ENCODE results near the gene CTTNBP2. TPM values are rescaled to one million over a fixed set of nuclear protein-coding genes. Genes with fewer than 3 reads are reported as not detected.

The CTTNBP2 gene
- total RNA-seq, 2 donors from 2014 or later = 9.2 to 12.0 TPM

GRCh38 chr7:117692338-117692737 lies 180.9 kb downstream of the CTTNBP2 start:
- TF ChIP-seq, protein P1, sequence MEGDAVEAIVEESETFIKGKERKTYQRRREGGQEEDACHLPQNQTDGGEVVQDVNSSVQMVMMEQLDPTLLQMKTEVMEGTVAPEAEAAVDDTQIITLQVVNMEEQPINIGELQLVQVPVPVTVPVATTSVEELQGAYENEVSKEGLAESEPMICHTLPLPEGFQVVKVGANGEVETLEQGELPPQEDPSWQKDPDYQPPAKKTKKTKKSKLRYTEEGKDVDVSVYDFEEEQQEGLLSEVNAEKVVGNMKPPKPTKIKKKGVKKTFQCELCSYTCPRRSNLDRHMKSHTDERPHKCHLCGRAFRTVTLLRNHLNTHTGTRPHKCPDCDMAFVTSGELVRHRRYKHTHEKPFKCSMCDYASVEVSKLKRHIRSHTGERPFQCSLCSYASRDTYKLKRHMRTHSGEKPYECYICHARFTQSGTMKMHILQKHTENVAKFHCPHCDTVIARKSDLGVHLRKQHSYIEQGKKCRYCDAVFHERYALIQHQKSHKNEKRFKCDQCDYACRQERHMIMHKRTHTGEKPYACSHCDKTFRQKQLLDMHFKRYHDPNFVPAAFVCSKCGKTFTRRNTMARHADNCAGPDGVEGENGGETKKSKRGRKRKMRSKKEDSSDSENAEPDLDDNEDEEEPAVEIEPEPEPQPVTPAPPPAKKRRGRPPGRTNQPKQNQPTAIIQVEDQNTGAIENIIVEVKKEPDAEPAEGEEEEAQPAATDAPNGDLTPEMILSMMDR (IDR thresholded peaks at IDR 0.05) = no peak
- Histone ChIP-seq H3K9me3 (no peaks in the 10 kb centered on the region), H3K27me3 (replicated peaks; ENCODE audit: insufficient read depth) (no peaks in the 10 kb centered on the region), H3K4me1 (ENCODE audit: control insufficient read depth in 1 of 2, low read depth in 2 of 2) (no peaks in the 10 kb centered on the region), H3K4me3 (no peak overlapping the region), H3K36me3 (no peaks in the 10 kb centered on the region), H3K27ac (no peak overlapping the region)
- no peak for ATAC-seq (ENCODE audit: insufficient number of reproducible peaks, low FRiP score, low read depth)
- no peak for DNase-seq (ENCODE audit: low spot score)

- Histone ChIP-seq H3K27me3 (replicated peaks; ENCODE audit: insufficient read depth) (no peaks in the 10 kb centered on the region), H3K36me3 (no peaks in the 10 kb centered on the region), H3K27ac (no peak overlapping the region), H3K9me3 (no peaks in the 10 kb centered on the region), H3K4me3 (no peak overlapping the region), H3K4me1 (ENCODE audit: control insufficient read depth in 1 of 2, low read depth in 2 of 2) (no peaks in the 10 kb centered on the region)
- ATAC-seq (ENCODE audit: insufficient number of reproducible peaks, low FRiP score, low read depth) (no peak), DNase-seq (ENCODE audit: low spot score) (no peak)
- TF ChIP-seq, protein P1 (IDR thresholded peaks at IDR 0.05) = no peak
These were observed 183.1 kb downstream of the CTTNBP2 start for GRCh38 chr7:117690147-117690546.

- ATAC-seq (ENCODE audit: insufficient number of reproducible peaks, low FRiP score, low read depth) = no peak
- TF ChIP-seq, protein P1 (IDR thresholded peaks at IDR 0.05) = no peak
- no peaks in the 10 kb centered on the region for H3K4me1 ChIP-seq (ENCODE audit: control insufficient read depth in 1 of 2, low read depth in 2 of 2)
These were observed 183.8 kb downstream of the CTTNBP2 start for GRCh38 chr7:117689406-117689805.

GRCh38 chr7:117688126-117688525 lies 185.1 kb downstream of the CTTNBP2 start:
- DNase-seq (ENCODE audit: low spot score) (no peak), ATAC-seq (ENCODE audit: insufficient number of reproducible peaks, low FRiP score, low read depth) (no peak)
- H3K36me3 ChIP-seq = no peaks in the 10 kb centered on the region
- no peaks in the 10 kb centered on the region for H3K9me3 ChIP-seq
- no peak overlapping the region for H3K4me3 ChIP-seq
- no peak overlapping the region for H3K27ac ChIP-seq
- no peaks in the 10 kb centered on the region for H3K4me1 ChIP-seq (ENCODE audit: control insufficient read depth in 1 of 2, low read depth in 2 of 2)
- TF ChIP-seq, protein P1 (IDR thresholded peaks at IDR 0.05) = no peak
- no peaks in the 10 kb centered on the region for H3K27me3 ChIP-seq (replicated peaks; ENCODE audit: insufficient read depth)

More at GRCh38 chr7:117689406-117689805, 183.8 kb downstream of the CTTNBP2 start:
- no peaks in the 10 kb centered on the region for H3K9me3 ChIP-seq
- no peak overlapping the region for H3K4me3 ChIP-seq
- no peak overlapping the region for H3K27ac ChIP-seq
- no peak for DNase-seq (ENCODE audit: low spot score)
- H3K27me3 ChIP-seq (replicated peaks; ENCODE audit: insufficient read depth) = no peaks in the 10 kb centered on the region
- no peaks in the 10 kb centered on the region for H3K36me3 ChIP-seq

GRCh38 chr7:117686311-117686935 lies 186.8 kb downstream of the CTTNBP2 start:
- Histone ChIP-seq H3K4me1 (ENCODE audit: control insufficient read depth in 1 of 2, low read depth in 2 of 2) (no peaks in the 10 kb centered on the region), H3K27ac (no peak overlapping the region), H3K36me3 (no peaks in the 10 kb centered on the region), H3K27me3 (replicated peaks; ENCODE audit: insufficient read depth) (no peaks in the 10 kb centered on the region), H3K4me3 (no peak overlapping the region), H3K9me3 (no peaks in the 10 kb centered on the region)
- no peak for ATAC-seq (ENCODE audit: insufficient number of reproducible peaks, low FRiP score, low read depth)
- DNase-seq (ENCODE audit: low spot score) = no peak
- TF ChIP-seq, protein P1 (IDR thresholded peaks at IDR 0.05) = no peak
